Endothelial cell of umbilical vein (primary cell): Measurements from ENCODE around the gene CTU1. TPM values are rescaled to one million over a fixed set of nuclear protein-coding genes. Genes with fewer than 3 reads are reported as not detected.

Experiments used
- BruUV-seq: library from RNA; stranded (reverse); fragments of 400-500 nt; replicated peaks from 2 replicates; lab custom pipeline; 2021; lab: Mats Ljungman, UMichigan
- CTCF ChIA-PET: fragments of 300-600, 350-600 bp; sonication (Branson Sonifier 250); formaldehyde crosslinking; loops from one replicate; lab custom pipeline; 2021; ENCODE audit warnings: antibody characterized with exemption, inconsistent platforms; lab: Charles Lee
- POLR2A ChIA-PET: fragments of 300-600, 350-600 bp; sonication (Branson Sonifier 250); formaldehyde crosslinking; loops from one replicate; lab custom pipeline; 2021; ENCODE audit warnings: antibody characterized with exemption, inconsistent platforms; lab: Charles Lee
- DNase-seq: peaks from one replicate; pipeline ENCODE4 v3.0.0-alpha.2; 2011; ENCODE audit warnings: low read depth, low spot score
- FAIRE-seq: peaks from 2 replicates; lab custom pipeline; 2011; peaks lifted over from hg19 to GRCh38; lab: Jason Lieb, UNC
- H2AFZ ChIP-seq: 2 replicates; pipeline ENCODE4 v1.6.0; 2012; ENCODE audit warnings: low read depth, low read length, control low read depth, inconsistent platforms
- H3K27ac ChIP-seq: 2 replicates; pipeline ENCODE4 v1.5.1; 2011; ENCODE audit warnings: low read depth, mild to moderate bottlenecking, control low read depth, low read length, moderate library complexity; ENCODE audit not compliant: insufficient read depth
- H3K27me3 ChIP-seq, 2 experiments: 2 replicates each; pipeline versions ENCODE4 v1.6.0 to v1.6.1; 2011; ENCODE audit warnings: low read length in 2 of 2, mixed read lengths in 1 of 2; ENCODE audit not compliant: control insufficient read depth in 2 of 2, insufficient read depth in 2 of 2
- H3K36me3 ChIP-seq, 2 experiments: 2 replicates in 1 of 2; 3 replicates in 1 of 2; pipeline ENCODE4 v1.5.1; 2011; ENCODE audit warnings: low read length in 2 of 2, mild to moderate bottlenecking in 1 of 2, moderate library complexity in 1 of 2; ENCODE audit not compliant: control insufficient read depth in 2 of 2, insufficient read depth in 2 of 2; ENCODE audit errors: extremely low read depth in 1 of 2
- H3K4me1 ChIP-seq: 3 replicates; pipeline ENCODE4 v1.5.1; 2011; ENCODE audit warnings: mild to moderate bottlenecking, low read length; ENCODE audit not compliant: control insufficient read depth, insufficient read depth; ENCODE audit errors: extremely low read depth
- H3K4me2 ChIP-seq: 2 replicates; pipeline ENCODE4 v1.6.1; 2011; ENCODE audit warnings: low read length, control low read depth, mixed read lengths; ENCODE audit not compliant: insufficient read depth
- H3K4me3 ChIP-seq, 3 experiments: fragments of 200-600 bp in 1 of 3; sonication (generic), shearing (Covaris generic) in 1 of 3; replicated peaks in 1 of 3; 2 replicates each; pipeline ENCODE4 v1.5.1; 2011 to 2016; ENCODE audit warnings: control low read depth in 3 of 3, low read length in 3 of 3, mild to moderate bottlenecking in 2 of 3, inconsistent platforms in 1 of 3, low read depth in 1 of 3, moderate library complexity in 1 of 3; ENCODE audit not compliant: insufficient read depth in 1 of 3
- H3K79me2 ChIP-seq: 2 replicates; pipeline ENCODE4 v1.6.0; 2012; ENCODE audit warnings: low read length, inconsistent platforms; ENCODE audit not compliant: control insufficient read depth, insufficient read depth
- H3K9ac ChIP-seq: replicated peaks from 2 replicates; pipeline ENCODE3; 2011; ENCODE audit warnings: low read length, control low read depth; ENCODE audit not compliant: insufficient read depth; ENCODE audit errors: extremely low read depth
- H3K9me1 ChIP-seq: replicated peaks from 3 replicates; pipeline ENCODE4 v1.6.0; 2011; ENCODE audit warnings: mild to moderate bottlenecking, low read length; ENCODE audit not compliant: control insufficient read depth, insufficient read depth; ENCODE audit errors: extremely low read depth
- H3K9me3 ChIP-seq: replicated peaks from 2 replicates; pipeline ENCODE4 v1.5.1; 2012; ENCODE audit warnings: low read length, inconsistent platforms; ENCODE audit not compliant: control insufficient read depth, insufficient read depth
- H4K20me1 ChIP-seq: replicated peaks from 2 replicates; pipeline ENCODE3; 2011; ENCODE audit warnings: mild to moderate bottlenecking, low read length; ENCODE audit not compliant: control insufficient read depth, insufficient read depth; ENCODE audit errors: extremely low read depth
- EZH2 ChIP-seq: IDR thresholded peaks from 2 replicates; pipeline ENCODE4 v1.6.1; 2012; ENCODE audit warnings: borderline replicate concordance, low read depth, mild to moderate bottlenecking, moderate library complexity, low read length, inconsistent platforms; ENCODE audit not compliant: severe bottlenecking
- FOS ChIP-seq: IDR thresholded peaks from 2 replicates; pipeline ENCODE4 v1.6.1; 2011; ENCODE audit warnings: mild to moderate bottlenecking, low read length, moderate library complexity, borderline replicate concordance; ENCODE audit not compliant: insufficient read depth
- GATA2 ChIP-seq: IDR thresholded peaks from 2 replicates; pipeline ENCODE4 v1.7.0; 2011; ENCODE audit warnings: low read depth, mild to moderate bottlenecking, moderate library complexity, mixed read lengths, low read length; ENCODE audit not compliant: insufficient read length, insufficient read depth
- JUN ChIP-seq: IDR thresholded peaks from 2 replicates; pipeline ENCODE4 v1.6.1; 2011; ENCODE audit warnings: borderline replicate concordance, low read depth; ENCODE audit not compliant: insufficient read length, insufficient read depth
- MYC ChIP-seq: IDR thresholded peaks from one replicate; pipeline ENCODE4 v1.6.1; 2011; ENCODE audit warnings: mild to moderate bottlenecking, low read depth, low read length
- POLR2A ChIP-seq: IDR thresholded peaks from 2 replicates; pipeline ENCODE4 v1.6.1; 2012; ENCODE audit warnings: low read depth, mild to moderate bottlenecking, control low read depth, low read length
- POLR2AphosphoS5 ChIP-seq: IDR thresholded peaks from 2 replicates; pipeline ENCODE4 v1.6.1; 2012; ENCODE audit warnings: low read depth, mild to moderate bottlenecking, control low read depth, low read length, moderate library complexity; ENCODE audit not compliant: insufficient read depth
- dilution Hi-C: fragments of 300-500 bp; cut with MboI; formaldehyde crosslinking; loops from one replicate; pipeline ENCODE4 v1.15.0; 2019; ENCODE audit warnings: low sequenced_read_pairs; ENCODE audit not compliant: extremely low pct_ligation_motif_present
- intact Hi-C: fragments of 100-400 bp; cut with micrococcal nuclease; formaldehyde crosslinking; loops from one replicate; pipeline ENCODE4 v1.10.0; 2022
- polyA plus RNA-seq, 4 experiments: library from polyadenylated mRNA; depleted of rRNA in 3 of 4; stranded (reverse) in 3 of 4; unstranded in 1 of 4; fragments of >200 nt; gene quantifications; 2 replicates each; pipeline versions ENCODE4 v1.2.1 to v1.2.3, GENCODE V29; 2011 to 2012; ENCODE audit warnings: missing spikeins in 1 of 4
- total RNA-seq: library from RNA; stranded (reverse); gene quantifications from 2 replicates; pipeline ENCODE4 v1.2.3, GENCODE V29; 2021
- TF ChIP-seq, protein P1 (sequence below): IDR thresholded peaks from 2 replicates; pipeline ENCODE4 v1.6.1; 2011; ENCODE audit not compliant: insufficient read depth, insufficient read length
- TF ChIP-seq, protein P2 (sequence below), 2 donors: IDR thresholded peaks; 1 replicate in 1 of 2; 2 replicates in 1 of 2; pipeline ENCODE4 v1.5.1; 2011; ENCODE audit warnings: low read length in 2 of 2, mild to moderate bottlenecking in 2 of 2, moderate library complexity in 2 of 2, control low read depth in 1 of 2, inconsistent platforms in 1 of 2, low read depth in 1 of 2; ENCODE audit not compliant: insufficient read depth in 1 of 2; ENCODE audit errors: extremely low read depth in 1 of 2

The CTU1 gene
- total and polyA plus RNA-seq, 2 donors (not counting 3 experiments of a cell fraction or from before 2014, with no cell fraction given): 6.1 to 8.7 TPM

DNA sequence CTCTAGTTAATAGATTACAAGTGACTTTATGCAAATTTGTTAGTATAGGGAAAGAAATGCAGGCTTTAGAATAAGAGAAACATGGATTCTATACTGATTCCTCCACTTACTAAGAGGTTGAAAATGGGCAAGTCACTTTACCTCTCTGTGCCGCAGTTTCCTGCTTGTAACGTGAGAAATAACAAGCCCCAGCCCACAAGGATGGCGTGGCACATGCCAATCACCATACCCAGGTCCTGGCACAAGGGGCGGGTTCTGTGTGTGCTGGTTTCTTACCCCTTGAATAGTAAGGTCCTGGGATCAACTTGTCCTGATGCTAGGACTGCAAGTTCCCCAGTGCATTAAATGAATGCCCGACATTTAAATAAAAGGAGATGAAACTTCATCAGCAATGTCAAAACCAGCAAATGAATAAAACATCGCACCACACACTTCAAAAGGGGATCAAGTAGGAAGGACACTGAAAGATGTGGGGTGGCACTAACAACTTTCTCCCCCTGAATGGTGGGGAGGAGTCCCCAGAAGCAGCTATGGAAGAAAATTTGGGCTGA lies 8.6 kb upstream of the CTU1 start:
- POLR2A ChIA-PET: no interaction called here
- no peak for TF ChIP-seq POLR2A
- TF ChIP-seq, protein P1, sequence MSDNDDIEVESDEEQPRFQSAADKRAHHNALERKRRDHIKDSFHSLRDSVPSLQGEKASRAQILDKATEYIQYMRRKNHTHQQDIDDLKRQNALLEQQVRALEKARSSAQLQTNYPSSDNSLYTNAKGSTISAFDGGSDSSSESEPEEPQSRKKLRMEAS: no peak
- no peak for TF ChIP-seq MYC
- TF ChIP-seq POLR2AphosphoS5: no peak
- TF ChIP-seq JUN: no peak
- no peak for TF ChIP-seq GATA2
- TF ChIP-seq, protein P2, sequence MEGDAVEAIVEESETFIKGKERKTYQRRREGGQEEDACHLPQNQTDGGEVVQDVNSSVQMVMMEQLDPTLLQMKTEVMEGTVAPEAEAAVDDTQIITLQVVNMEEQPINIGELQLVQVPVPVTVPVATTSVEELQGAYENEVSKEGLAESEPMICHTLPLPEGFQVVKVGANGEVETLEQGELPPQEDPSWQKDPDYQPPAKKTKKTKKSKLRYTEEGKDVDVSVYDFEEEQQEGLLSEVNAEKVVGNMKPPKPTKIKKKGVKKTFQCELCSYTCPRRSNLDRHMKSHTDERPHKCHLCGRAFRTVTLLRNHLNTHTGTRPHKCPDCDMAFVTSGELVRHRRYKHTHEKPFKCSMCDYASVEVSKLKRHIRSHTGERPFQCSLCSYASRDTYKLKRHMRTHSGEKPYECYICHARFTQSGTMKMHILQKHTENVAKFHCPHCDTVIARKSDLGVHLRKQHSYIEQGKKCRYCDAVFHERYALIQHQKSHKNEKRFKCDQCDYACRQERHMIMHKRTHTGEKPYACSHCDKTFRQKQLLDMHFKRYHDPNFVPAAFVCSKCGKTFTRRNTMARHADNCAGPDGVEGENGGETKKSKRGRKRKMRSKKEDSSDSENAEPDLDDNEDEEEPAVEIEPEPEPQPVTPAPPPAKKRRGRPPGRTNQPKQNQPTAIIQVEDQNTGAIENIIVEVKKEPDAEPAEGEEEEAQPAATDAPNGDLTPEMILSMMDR (IDR thresholded peaks at IDR 0.05; ENCODE audit: extremely low read depth in 1 of 2, insufficient read depth in 1 of 2, low read depth in 1 of 2, low read length in 2 of 2): no peak
- TF ChIP-seq EZH2: no peak
- TF ChIP-seq FOS: no peak

More for the DNA sequence above, 8.6 kb upstream of the CTU1 start:
- no peaks in the 10 kb centered on the region for H3K9me3 ChIP-seq
- H3K4me2 ChIP-seq: no peak overlapping the region
- no peak overlapping the region for H3K4me3 ChIP-seq
- H3K4me1 ChIP-seq: no peaks in the 10 kb centered on the region
- no peaks in the 10 kb centered on the region for H4K20me1 ChIP-seq
- BruUV-seq: no TSS peak
- no peak for FAIRE-seq
- DNase-seq: no peak
- CTCF ChIA-PET: no interaction called here
- H3K79me2 ChIP-seq: no peaks in the 10 kb centered on the region
- H2AFZ ChIP-seq: no peak overlapping the region
- H3K27me3 ChIP-seq: peaks cover 3 to 7% of the 10 kb centered on the region in 2 experiments
- H3K9ac ChIP-seq: no peak overlapping the region
- H3K9me1 ChIP-seq: no peaks in the 10 kb centered on the region
- dilution Hi-C loops: no loop called here
- intact Hi-C loops: no loop called here
- no peak overlapping the region for H3K27ac ChIP-seq
- no peaks in the 10 kb centered on the region for H3K36me3 ChIP-seq
